ENCODE results near the gene IFT20. TPM values are rescaled to one million over a fixed set of nuclear protein-coding genes. Genes with fewer than 3 reads are reported as not detected.
A peak's percentile ranks its signal among the peaks of the same experiment; 100 is the strongest.

IFT20 gene
- total and polyA plus RNA-seq, 2 of the 13 experiments (the other 11 are each of a cell fraction or from before 2014, with no cell fraction given): 28.0 to 37.8 TPM

GRCh38 chr17:28357061-28357900, 22.0 kb upstream of the IFT20 start, which contains the start of gene POLDIP2 (continued):
- TF ChIP-seq, protein P1, sequence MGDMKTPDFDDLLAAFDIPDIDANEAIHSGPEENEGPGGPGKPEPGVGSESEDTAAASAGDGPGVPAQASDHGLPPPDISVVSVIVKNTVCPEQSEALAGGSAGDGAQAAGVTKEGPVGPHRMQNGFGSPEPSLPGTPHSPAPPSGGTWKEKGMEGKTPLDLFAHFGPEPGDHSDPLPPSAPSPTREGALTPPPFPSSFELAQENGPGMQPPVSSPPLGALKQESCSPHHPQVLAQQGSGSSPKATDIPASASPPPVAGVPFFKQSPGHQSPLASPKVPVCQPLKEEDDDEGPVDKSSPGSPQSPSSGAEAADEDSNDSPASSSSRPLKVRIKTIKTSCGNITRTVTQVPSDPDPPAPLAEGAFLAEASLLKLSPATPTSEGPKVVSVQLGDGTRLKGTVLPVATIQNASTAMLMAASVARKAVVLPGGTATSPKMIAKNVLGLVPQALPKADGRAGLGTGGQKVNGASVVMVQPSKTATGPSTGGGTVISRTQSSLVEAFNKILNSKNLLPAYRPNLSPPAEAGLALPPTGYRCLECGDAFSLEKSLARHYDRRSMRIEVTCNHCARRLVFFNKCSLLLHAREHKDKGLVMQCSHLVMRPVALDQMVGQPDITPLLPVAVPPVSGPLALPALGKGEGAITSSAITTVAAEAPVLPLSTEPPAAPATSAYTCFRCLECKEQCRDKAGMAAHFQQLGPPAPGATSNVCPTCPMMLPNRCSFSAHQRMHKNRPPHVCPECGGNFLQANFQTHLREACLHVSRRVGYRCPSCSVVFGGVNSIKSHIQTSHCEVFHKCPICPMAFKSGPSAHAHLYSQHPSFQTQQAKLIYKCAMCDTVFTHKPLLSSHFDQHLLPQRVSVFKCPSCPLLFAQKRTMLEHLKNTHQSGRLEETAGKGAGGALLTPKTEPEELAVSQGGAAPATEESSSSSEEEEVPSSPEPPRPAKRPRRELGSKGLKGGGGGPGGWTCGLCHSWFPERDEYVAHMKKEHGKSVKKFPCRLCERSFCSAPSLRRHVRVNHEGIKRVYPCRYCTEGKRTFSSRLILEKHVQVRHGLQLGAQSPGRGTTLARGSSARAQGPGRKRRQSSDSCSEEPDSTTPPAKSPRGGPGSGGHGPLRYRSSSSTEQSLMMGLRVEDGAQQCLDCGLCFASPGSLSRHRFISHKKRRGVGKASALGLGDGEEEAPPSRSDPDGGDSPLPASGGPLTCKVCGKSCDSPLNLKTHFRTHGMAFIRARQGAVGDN (CRISPR knock-in tag; IDR thresholded peaks at IDR 0.05): peak; percentile 88
- TF ChIP-seq SMAD3 (CRISPR knock-in tag; IDR thresholded peaks at IDR 0.05) (peak; percentile 86), ZNF772 (CRISPR knock-in tag; IDR thresholded peaks at IDR 0.05) (peak; percentile 65; the same call in 1 of the 2 replicates), HDAC2 (CRISPR knock-in tag; IDR thresholded peaks at IDR 0.05) (peak; percentile 92), RAD51 (IDR thresholded peaks at IDR 0.05; ENCODE audit: borderline replicate concordance) (peak; percentile 56; the same call in 1 of the 2 replicates), FOSL2 (CRISPR knock-in tag; IDR thresholded peaks at IDR 0.05) (peak; percentile 57), ZSCAN22 (CRISPR knock-in tag; IDR thresholded peaks at IDR 0.05) (0 out of 2 replicates have a peak, but pooled peaks have one; percentile 23), CCAR2 (optimal IDR thresholded peaks at IDR 0.05; ENCODE audit: low read depth, low read length) (no peak), POGZ (CRISPR knock-in tag; IDR thresholded peaks at IDR 0.05) (peak; percentile 75), PRDM4 (CRISPR knock-in tag; IDR thresholded peaks at IDR 0.05; ENCODE audit: borderline replicate concordance) (no peak), ZNF143 (CRISPR knock-in tag; IDR thresholded peaks at IDR 0.05) (peak; percentile 88), SOX13 (IDR thresholded peaks at IDR 0.05) (no peak), SOX13 (CRISPR knock-in tag; conservative IDR thresholded peaks at IDR 0.05 in 1 of 2, IDR thresholded peaks at IDR 0.05 in 1 of 2) (peak in 1 of 2 experiments; percentile 39; a peak in 1 of 4 replicates), SRF (IDR thresholded peaks at IDR 0.05; ENCODE audit: low read depth, low read length) (peak; percentile 36; the same call in 1 of the 2 replicates), ZNF251 (CRISPR knock-in tag; IDR thresholded peaks at IDR 0.05) (no peak)
- TF ChIP-seq, protein P2, sequence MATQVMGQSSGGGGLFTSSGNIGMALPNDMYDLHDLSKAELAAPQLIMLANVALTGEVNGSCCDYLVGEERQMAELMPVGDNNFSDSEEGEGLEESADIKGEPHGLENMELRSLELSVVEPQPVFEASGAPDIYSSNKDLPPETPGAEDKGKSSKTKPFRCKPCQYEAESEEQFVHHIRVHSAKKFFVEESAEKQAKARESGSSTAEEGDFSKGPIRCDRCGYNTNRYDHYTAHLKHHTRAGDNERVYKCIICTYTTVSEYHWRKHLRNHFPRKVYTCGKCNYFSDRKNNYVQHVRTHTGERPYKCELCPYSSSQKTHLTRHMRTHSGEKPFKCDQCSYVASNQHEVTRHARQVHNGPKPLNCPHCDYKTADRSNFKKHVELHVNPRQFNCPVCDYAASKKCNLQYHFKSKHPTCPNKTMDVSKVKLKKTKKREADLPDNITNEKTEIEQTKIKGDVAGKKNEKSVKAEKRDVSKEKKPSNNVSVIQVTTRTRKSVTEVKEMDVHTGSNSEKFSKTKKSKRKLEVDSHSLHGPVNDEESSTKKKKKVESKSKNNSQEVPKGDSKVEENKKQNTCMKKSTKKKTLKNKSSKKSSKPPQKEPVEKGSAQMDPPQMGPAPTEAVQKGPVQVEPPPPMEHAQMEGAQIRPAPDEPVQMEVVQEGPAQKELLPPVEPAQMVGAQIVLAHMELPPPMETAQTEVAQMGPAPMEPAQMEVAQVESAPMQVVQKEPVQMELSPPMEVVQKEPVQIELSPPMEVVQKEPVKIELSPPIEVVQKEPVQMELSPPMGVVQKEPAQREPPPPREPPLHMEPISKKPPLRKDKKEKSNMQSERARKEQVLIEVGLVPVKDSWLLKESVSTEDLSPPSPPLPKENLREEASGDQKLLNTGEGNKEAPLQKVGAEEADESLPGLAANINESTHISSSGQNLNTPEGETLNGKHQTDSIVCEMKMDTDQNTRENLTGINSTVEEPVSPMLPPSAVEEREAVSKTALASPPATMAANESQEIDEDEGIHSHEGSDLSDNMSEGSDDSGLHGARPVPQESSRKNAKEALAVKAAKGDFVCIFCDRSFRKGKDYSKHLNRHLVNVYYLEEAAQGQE (IDR thresholded peaks at IDR 0.05; ENCODE audit: borderline replicate concordance in 1 of 2, low read depth in 1 of 2, low read length in 2 of 2): peak in 1 of 2 experiments; percentile 44; a peak in 1 of 4 replicates
- TF ChIP-seq, protein P3, sequence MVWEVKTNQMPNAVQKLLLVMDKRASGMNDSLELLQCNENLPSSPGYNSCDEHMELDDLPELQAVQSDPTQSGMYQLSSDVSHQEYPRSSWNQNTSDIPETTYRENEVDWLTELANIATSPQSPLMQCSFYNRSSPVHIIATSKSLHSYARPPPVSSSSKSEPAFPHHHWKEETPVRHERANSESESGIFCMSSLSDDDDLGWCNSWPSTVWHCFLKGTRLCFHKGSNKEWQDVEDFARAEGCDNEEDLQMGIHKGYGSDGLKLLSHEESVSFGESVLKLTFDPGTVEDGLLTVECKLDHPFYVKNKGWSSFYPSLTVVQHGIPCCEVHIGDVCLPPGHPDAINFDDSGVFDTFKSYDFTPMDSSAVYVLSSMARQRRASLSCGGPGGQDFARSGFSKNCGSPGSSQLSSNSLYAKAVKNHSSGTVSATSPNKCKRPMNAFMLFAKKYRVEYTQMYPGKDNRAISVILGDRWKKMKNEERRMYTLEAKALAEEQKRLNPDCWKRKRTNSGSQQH (CRISPR knock-in tag; IDR thresholded peaks at IDR 0.05; ENCODE audit: low read depth): peak; percentile 84; the same call in 1 of the 2 replicates

Measured in HepG2 (cell line).